Thyroid gland (tissue), 4 donors: ENCODE data around the gene TOP2A. TPM values are rescaled to one million over a fixed set of nuclear protein-coding genes. Genes with fewer than 3 reads are reported as not detected.
A peak's percentile ranks its signal among the peaks of the same experiment; 100 is the strongest.

Experiments
- DNase-seq, 2 donors: peaks; one replicate each; pipeline ENCODE4 v3.0.0-alpha.2; 2019
- H3K27ac ChIP-seq, 3 donors: fragments of 200-600 bp; sonication (generic); 1 replicate in 2 of 3; 2 replicates in 1 of 3; pipeline ENCODE4 v1.5.1; 2016 to 2019; ENCODE audit warnings: mild to moderate bottlenecking in 1 of 3, moderate library complexity in 1 of 3
- H3K27me3 ChIP-seq: fragments of 200-600 bp; sonication (generic); one replicate; pipeline ENCODE4 v1.5.1; 2019
- H3K36me3 ChIP-seq, 2 donors: fragments of 200-600 bp; sonication (generic); one replicate each; pipeline ENCODE4 v1.5.1; 2016 to 2019
- H3K4me1 ChIP-seq, 2 donors: fragments of 200-600 bp; sonication (generic); one replicate each; pipeline ENCODE4 v1.5.1; 2017 to 2019
- H3K4me3 ChIP-seq, 3 donors: fragments of 200-600 bp; sonication (generic); replicated peaks in 1 of 3; 1 replicate in 2 of 3; 2 replicates in 1 of 3; pipeline ENCODE4 v1.5.1; 2016; ENCODE audit warnings: mild to moderate bottlenecking in 1 of 3
- H3K9me3 ChIP-seq: fragments of 200-600 bp; sonication (generic); one replicate; pipeline ENCODE4 v1.5.1; 2017
- POLR2A ChIP-seq, 2 donors: fragments of 450-650 bp; IDR thresholded peaks; one replicate each; pipeline ENCODE4 v1.6.1; 2017; ENCODE audit warnings: antibody characterized with exemption in 2 of 2, mild to moderate bottlenecking in 2 of 2, moderate library complexity in 1 of 2
- WGBS, 2 donors: methylation state at CpG; one replicate each; pipeline ENCODE4 v1.1.5; 2017; 5-methylcytosine and 5-hydroxymethylcytosine counted together
- intact Hi-C: fragments of 100-400 bp; cut with DNase I; formaldehyde crosslinking; loops from one replicate; pipeline ENCODE4 v1.15.1; 2023
- total RNA-seq, 4 donors: library from RNA; depleted of rRNA; stranded (reverse); fragments of >200 nt; gene quantifications; one replicate each; pipeline ENCODE4 v1.2.3, GENCODE V29; 2016
- TF ChIP-seq, protein P1 (sequence below), 6 experiments: fragments of 200-600 bp in 3 of 6; fragments of 450-650 bp in 3 of 6; sonication (generic) in 3 of 6; IDR thresholded peaks; one replicate each; pipeline ENCODE4 v1.5.1; 2016 to 2019; ENCODE audit warnings: antibody characterized with exemption in 6 of 6, mild to moderate bottlenecking in 2 of 6, inconsistent platforms in 1 of 6, moderate library complexity in 1 of 6

TOP2A gene
- total RNA-seq, 4 donors from 2014 or later: 0.20 to 5.2 (median 2.2) TPM

DNA sequence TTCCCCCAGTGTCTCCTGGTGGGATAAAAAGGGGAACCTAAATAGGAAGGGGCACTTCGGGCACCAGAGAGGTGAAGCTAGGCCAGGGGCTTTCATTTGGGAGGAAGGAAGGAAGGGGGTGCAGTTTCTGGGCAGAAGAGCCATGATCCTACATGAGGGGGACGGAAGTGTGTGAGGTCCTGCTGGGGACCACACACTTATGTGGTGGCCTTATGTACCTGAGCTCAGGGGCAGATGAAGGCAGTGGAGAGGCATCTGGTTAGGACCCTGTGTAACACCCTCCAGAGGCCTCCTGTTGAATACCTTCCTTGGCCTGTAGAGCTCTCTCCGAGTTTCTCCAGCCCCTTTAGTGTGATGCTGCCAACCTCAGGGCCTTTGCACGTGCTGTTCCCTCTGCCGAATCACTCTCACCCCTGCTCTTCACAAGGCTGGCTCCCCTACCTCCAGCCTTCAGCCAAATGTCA is 46.7 kb upstream of the TOP2A start:
- Histone ChIP-seq H3K9me3 (no peaks in the 10 kb centered on the region), H3K36me3 (no peaks in the 10 kb centered on the region), H3K4me3 (no peak overlapping the region), H3K27me3 (no peaks in the 10 kb centered on the region), H3K27ac (no peak overlapping the region), H3K4me1 (peaks cover 6 to 30% of the 10 kb centered on the region in 2 donors)
- DNase-seq: no peak
- TF ChIP-seq, protein P1, sequence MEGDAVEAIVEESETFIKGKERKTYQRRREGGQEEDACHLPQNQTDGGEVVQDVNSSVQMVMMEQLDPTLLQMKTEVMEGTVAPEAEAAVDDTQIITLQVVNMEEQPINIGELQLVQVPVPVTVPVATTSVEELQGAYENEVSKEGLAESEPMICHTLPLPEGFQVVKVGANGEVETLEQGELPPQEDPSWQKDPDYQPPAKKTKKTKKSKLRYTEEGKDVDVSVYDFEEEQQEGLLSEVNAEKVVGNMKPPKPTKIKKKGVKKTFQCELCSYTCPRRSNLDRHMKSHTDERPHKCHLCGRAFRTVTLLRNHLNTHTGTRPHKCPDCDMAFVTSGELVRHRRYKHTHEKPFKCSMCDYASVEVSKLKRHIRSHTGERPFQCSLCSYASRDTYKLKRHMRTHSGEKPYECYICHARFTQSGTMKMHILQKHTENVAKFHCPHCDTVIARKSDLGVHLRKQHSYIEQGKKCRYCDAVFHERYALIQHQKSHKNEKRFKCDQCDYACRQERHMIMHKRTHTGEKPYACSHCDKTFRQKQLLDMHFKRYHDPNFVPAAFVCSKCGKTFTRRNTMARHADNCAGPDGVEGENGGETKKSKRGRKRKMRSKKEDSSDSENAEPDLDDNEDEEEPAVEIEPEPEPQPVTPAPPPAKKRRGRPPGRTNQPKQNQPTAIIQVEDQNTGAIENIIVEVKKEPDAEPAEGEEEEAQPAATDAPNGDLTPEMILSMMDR (IDR thresholded peaks at IDR 0.05): no peak
- TF ChIP-seq POLR2A (IDR thresholded peaks at IDR 0.05): no peak
- intact Hi-C loops: no loop called here
- WGBS, 2 donors: 87% methylated on average over 5 of the region's 5 CpGs

- Histone ChIP-seq H3K36me3 (no peaks in the 10 kb centered on the region), H3K4me3 (no peak overlapping the region), H3K27ac (peak overlapping the region; percentile 15 to 43 (median 36)), H3K4me1 (peaks cover 12 to 42% of the 10 kb centered on the region in 2 donors), H3K9me3 (no peaks in the 10 kb centered on the region), H3K27me3 (no peaks in the 10 kb centered on the region)
- WGBS, 2 donors: 58 to 67% methylated on average over 11 of the region's 11 CpGs
- DNase-seq: no peak
- TF ChIP-seq, protein P1 (IDR thresholded peaks at IDR 0.05): no peak
- no peak for TF ChIP-seq POLR2A (IDR thresholded peaks at IDR 0.05)
- intact Hi-C loops: no loop called here
Measured at GRCh38 chr17:40463122-40463550, 45.4 kb upstream of the TOP2A start.

DNA sequence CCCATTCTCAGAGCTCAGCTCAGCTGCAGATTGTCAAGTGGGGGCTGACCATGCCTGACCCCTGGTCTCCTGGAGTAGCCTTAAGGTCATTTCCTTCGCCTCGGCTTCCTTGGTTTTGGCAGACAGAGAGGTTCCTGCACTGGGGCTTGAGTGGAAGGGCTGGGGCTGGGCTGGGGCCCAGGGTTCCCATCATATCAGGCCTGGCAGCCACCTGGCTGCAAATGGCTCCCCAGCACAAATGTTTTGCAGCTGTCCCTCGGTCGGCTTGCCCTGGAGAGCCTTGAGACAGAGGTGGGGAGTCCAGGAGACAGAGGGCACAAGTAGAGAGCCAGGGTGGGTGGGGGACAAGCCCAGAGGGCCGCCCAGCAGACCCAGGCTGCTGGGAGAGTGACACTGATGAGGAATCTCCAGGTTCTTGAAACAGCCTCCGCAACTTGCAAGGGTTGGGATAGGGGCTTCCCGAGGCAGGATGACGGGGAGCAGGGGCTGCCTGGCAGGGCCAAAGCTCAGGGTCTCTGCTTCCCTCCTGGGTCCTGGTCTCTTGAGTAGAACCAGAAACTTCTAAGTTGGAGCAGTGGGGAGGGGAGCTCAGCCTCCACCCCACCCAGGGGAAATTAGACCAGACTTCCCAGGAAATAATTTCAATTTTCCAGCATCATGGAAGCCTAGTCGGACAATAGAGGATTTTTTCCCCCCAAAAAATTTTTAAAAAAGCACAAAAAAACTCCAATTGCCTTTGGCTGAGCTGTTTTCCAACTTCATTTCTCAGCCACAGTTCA is 44.8 kb upstream of the TOP2A start:
- intact Hi-C loops: no loop called here
- Histone ChIP-seq H3K27me3 (no peaks in the 10 kb centered on the region), H3K4me3 (no peak overlapping the region), H3K4me1 (peaks cover 18 to 48% of the 10 kb centered on the region in 2 donors), H3K36me3 (peaks cover 0 to 1% of the 10 kb centered on the region in 2 donors), H3K27ac (peak overlapping the region in 2 of 3 donors; percentile 36 to 43), H3K9me3 (no peaks in the 10 kb centered on the region)
- no peak for TF ChIP-seq POLR2A (IDR thresholded peaks at IDR 0.05)
- TF ChIP-seq, protein P1 (IDR thresholded peaks at IDR 0.05): no peak
- WGBS, 2 donors: 64 to 69% methylated on average over 7 to 9 of the region's 9 CpGs
- DNase-seq: no peak

- no peak overlapping the region for H3K4me3 ChIP-seq
- H3K27ac ChIP-seq: peak overlapping the region in 1 of 3 donors; percentile 43
- H3K36me3 ChIP-seq: peaks cover 0 to 8% of the 10 kb centered on the region in 2 donors
- intact Hi-C loops: no loop called here
- peaks cover 24 to 55% of the 10 kb centered on the region in 2 donors for H3K4me1 ChIP-seq
- no peaks in the 10 kb centered on the region for H3K27me3 ChIP-seq
- 71 to 75% methylated on average over 12 of the region's 12 CpGs for WGBS, 2 donors
- no peak for DNase-seq
- TF ChIP-seq POLR2A (IDR thresholded peaks at IDR 0.05): no peak
- TF ChIP-seq, protein P1 (IDR thresholded peaks at IDR 0.05): no peak
- no peaks in the 10 kb centered on the region for H3K9me3 ChIP-seq
Measured at GRCh38 chr17:40461732-40462342, 44.1 kb upstream of the TOP2A start.
